ENCODE measurements around the gene DNAH6. TPM values are rescaled to one million over a fixed set of nuclear protein-coding genes. Genes with fewer than 3 reads are reported as not detected.

Gene DNAH6
- total RNA-seq, 2 experiments from 2014 or later = 0.68 to 0.89 TPM

- H3K27ac Mint-ChIP-seq = no peak overlapping the region
- H3K9me3 Mint-ChIP-seq (ENCODE audit: insufficient read depth) = no peaks in the 10 kb centered on the region
- H3K36me3 Mint-ChIP-seq (ENCODE audit: low read depth) = no peaks in the 10 kb centered on the region
- POLR2A ChIA-PET = no interaction called here
- peaks cover 15% of the 10 kb centered on the region for H3K4me1 Mint-ChIP-seq (ENCODE audit: low read depth)
- DNase-seq = no peak
- H3K4me3 Mint-ChIP-seq = no peak overlapping the region
- no peak for ATAC-seq
- no peaks in the 10 kb centered on the region for H3K27me3 Mint-ChIP-seq (ENCODE audit: low read depth)
- CTCF ChIA-PET = no interaction called here
These were observed 157.8 kb downstream of the DNAH6 start for GRCh38 chr2:84674099-84674498.

DNA sequence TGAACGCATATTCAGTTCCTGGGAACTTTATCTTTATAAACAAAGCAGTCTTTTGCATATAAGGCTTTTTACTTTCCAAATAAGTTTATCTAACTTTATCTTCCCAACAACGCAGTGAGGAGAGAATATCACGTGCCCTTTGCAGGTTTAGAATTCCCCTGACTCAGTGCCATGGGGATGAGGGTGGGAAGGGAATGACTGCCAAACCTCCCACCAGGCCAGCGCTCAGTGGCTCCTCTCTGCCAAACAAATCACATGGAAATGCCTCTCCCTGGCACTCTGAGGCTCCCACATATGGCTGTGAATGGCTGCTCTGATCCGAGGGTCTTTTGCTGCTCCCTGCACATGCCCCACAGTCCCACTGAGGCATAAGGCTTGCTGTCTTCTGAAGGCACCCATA lies 158.3 kb downstream of the DNAH6 start:
- H3K27ac Mint-ChIP-seq = no peak overlapping the region
- ChIA-PET CTCF (no interaction called here), POLR2A (no interaction called here)
- no peaks in the 10 kb centered on the region for H3K9me3 Mint-ChIP-seq (ENCODE audit: insufficient read depth)
- peaks cover 15% of the 10 kb centered on the region for H3K4me1 Mint-ChIP-seq (ENCODE audit: low read depth)
- DNase-seq (no peak), ATAC-seq (no peak)
- H3K4me3 Mint-ChIP-seq = no peak overlapping the region
- H3K27me3 Mint-ChIP-seq (ENCODE audit: low read depth) = no peaks in the 10 kb centered on the region
- no peaks in the 10 kb centered on the region for H3K36me3 Mint-ChIP-seq (ENCODE audit: low read depth)

- H3K4me3 Mint-ChIP-seq = no peak overlapping the region
- no peaks in the 10 kb centered on the region for H3K27me3 Mint-ChIP-seq (ENCODE audit: low read depth)
- POLR2A ChIA-PET = no interaction called here
- H3K27ac Mint-ChIP-seq = no peak overlapping the region
- H3K4me1 Mint-ChIP-seq (ENCODE audit: low read depth) = peaks cover 15% of the 10 kb centered on the region
- no peaks in the 10 kb centered on the region for H3K36me3 Mint-ChIP-seq (ENCODE audit: low read depth)
- ATAC-seq = no peak
- no peaks in the 10 kb centered on the region for H3K9me3 Mint-ChIP-seq (ENCODE audit: insufficient read depth)
- no peak for DNase-seq
- CTCF ChIA-PET = no interaction called here
These were observed 160.0 kb downstream of the DNAH6 start for GRCh38 chr2:84676295-84676694.

GRCh38 chr2:84678214-84678613 lies 161.9 kb downstream of the DNAH6 start:
- Mint-ChIP-seq H3K4me3 (no peak overlapping the region), H3K27ac (no peak overlapping the region), H3K4me1 (ENCODE audit: low read depth) (peaks cover 15% of the 10 kb centered on the region), H3K36me3 (ENCODE audit: low read depth) (no peaks in the 10 kb centered on the region), H3K27me3 (ENCODE audit: low read depth) (no peaks in the 10 kb centered on the region), H3K9me3 (ENCODE audit: insufficient read depth) (no peaks in the 10 kb centered on the region)
- DNase-seq (no peak), ATAC-seq (no peak)
- POLR2A ChIA-PET = no interaction called here
- CTCF ChIA-PET = interaction anchor here (0.8 kb wide), 1 partner anchor 63 kb away, joined by 4 read pairs; no protein-coding TSS in a partner anchor

DNA sequence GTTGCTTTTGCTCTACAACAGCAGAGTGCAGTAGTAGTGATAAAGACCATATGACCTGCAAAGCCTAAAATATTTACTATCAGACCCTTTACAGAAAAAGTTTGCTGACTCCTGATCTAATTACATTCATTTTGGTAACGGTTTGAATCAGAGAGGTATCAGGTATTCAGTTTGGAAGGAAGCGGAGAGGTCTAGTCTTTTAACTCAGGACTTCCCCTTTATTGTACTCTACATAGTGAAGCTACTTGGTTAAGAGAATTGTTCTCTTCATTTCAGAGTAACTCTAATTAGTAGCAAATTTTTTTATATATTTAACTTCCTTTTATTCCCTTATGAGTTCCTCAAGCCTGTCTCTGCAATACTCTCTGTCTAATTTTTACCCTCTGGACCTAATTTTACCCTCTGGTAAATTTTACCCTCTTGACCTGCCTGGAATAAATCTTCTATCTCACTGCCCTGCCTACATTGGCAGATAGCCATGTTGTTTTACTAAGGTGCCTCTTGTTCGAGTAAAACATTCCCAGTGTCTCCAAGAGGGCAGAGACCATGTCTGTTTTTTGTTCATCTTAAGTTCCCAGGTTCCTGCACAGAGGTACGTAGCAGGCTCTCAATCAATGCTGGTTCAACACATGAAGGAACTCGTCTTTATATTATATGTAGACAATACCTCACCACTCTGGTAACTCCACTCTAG lies 170.6 kb downstream of the DNAH6 start:
- Mint-ChIP-seq H3K27ac (no peak overlapping the region), H3K27me3 (ENCODE audit: low read depth) (no peaks in the 10 kb centered on the region), H3K36me3 (ENCODE audit: low read depth) (no peaks in the 10 kb centered on the region), H3K4me3 (no peak overlapping the region), H3K9me3 (ENCODE audit: insufficient read depth) (no peaks in the 10 kb centered on the region), H3K4me1 (ENCODE audit: low read depth) (peaks cover 5% of the 10 kb centered on the region)
- ChIA-PET CTCF (interaction anchor here (1.6 kb wide), 1 partner anchor 195 kb away, joined by 4 read pairs; no protein-coding TSS in a partner anchor), POLR2A (no interaction called here)
- DNase-seq = no peak
- ATAC-seq = no peak

GRCh38 chr2:84687498-84688149 lies 171.3 kb downstream of the DNAH6 start:
- ChIA-PET CTCF (interaction anchor here (1.0 to 1.6 kb wide), 2 partner anchors 194 to 238 kb away, joined by 3 to 4 read pairs; no protein-coding TSS in a partner anchor), POLR2A (no interaction called here)
- Mint-ChIP-seq H3K27me3 (ENCODE audit: low read depth) (no peaks in the 10 kb centered on the region), H3K36me3 (ENCODE audit: low read depth) (no peaks in the 10 kb centered on the region), H3K9me3 (ENCODE audit: insufficient read depth) (no peaks in the 10 kb centered on the region), H3K4me3 (no peak overlapping the region), H3K4me1 (ENCODE audit: low read depth) (peaks cover 5% of the 10 kb centered on the region), H3K27ac (no peak overlapping the region)
- DNase-seq (no peak), ATAC-seq (no peak)

DNA sequence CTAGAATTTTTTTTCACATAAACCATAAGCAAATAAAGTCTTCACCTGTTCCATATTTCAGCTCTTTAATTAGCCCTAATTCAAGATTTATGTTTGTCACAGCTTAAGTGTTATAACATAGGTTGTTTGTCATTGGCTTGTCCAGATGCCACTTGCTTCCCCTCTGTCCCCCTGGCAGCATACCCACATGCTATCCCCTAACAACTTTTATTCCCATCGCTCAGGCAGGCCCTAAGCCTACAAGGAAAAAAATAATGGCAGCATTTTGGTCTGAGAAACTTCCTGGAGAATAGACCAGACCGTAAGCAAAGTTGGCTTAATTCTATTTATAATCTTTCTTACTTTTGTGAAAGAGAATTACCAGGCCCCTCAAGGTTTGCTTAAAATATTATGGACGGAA lies 173.9 kb downstream of the DNAH6 start:
- no peak for ATAC-seq
- Mint-ChIP-seq H3K4me3 (no peak overlapping the region), H3K36me3 (ENCODE audit: low read depth) (peaks cover 7% of the 10 kb centered on the region), H3K27ac (no peak overlapping the region), H3K4me1 (ENCODE audit: low read depth) (peaks cover 21% of the 10 kb centered on the region), H3K9me3 (ENCODE audit: insufficient read depth) (no peaks in the 10 kb centered on the region), H3K27me3 (ENCODE audit: low read depth) (no peaks in the 10 kb centered on the region)
- CTCF ChIA-PET = no interaction called here
- POLR2A ChIA-PET = no interaction called here
- no peak for DNase-seq

DNA sequence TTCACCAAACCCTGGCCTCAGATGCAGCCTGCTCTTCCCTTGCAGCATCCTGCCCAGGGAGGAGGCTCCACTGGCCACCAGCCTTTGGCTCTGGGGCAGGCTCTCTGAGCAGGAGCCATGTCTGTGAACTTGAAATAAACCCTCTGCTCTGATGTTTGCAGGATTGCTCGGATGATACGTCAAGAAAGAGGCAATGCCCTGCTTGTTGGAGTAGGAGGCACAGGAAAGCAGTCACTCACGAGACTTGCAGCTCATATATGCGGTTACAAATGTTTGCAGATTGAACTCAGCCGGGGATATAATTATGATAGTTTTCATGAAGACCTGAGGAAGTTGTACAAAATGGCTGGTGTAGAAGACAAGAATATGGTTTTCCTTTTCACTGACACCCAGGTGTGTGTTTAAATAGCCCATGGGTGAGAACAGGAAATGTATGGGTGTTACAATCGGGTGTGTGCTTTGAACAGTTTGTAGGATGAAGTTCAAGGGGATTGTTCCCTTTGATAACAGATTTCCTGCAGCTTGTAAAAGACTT lies 177.9 kb downstream of the DNAH6 start:
- DNase-seq = peak; percentile 40
- H3K27ac Mint-ChIP-seq = peak overlapping the region; percentile 73
- H3K4me3 Mint-ChIP-seq = peak overlapping the region; percentile 14
- ChIA-PET POLR2A (no interaction called here), CTCF (no interaction called here)
- ATAC-seq = peak; percentile 70
- peaks cover 7% of the 10 kb centered on the region for H3K36me3 Mint-ChIP-seq (ENCODE audit: low read depth)
- H3K27me3 Mint-ChIP-seq (ENCODE audit: low read depth) = no peaks in the 10 kb centered on the region
- H3K4me1 Mint-ChIP-seq (ENCODE audit: low read depth) = peaks cover 17% of the 10 kb centered on the region
- no peaks in the 10 kb centered on the region for H3K9me3 Mint-ChIP-seq (ENCODE audit: insufficient read depth)

DNA sequence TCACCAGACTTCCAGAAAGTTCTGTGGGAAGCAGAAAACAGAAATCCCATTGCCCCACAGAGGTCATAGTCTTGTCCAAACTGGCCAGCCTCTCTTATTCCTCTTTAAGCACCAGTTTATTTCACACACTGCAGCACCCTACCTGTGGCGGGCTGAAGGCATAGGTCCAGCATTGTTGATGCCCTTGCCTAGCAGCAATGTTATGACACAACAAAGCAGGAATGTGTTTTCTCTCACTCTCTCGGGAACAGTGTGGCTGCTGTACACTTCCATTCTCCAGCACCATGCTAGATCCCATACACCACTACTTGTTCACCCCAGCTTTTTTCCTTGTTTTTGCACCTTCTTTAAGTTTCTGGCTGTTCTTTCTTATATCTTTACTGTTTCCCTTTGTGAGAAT lies 181.6 kb downstream of the DNAH6 start:
- H3K4me1 Mint-ChIP-seq (ENCODE audit: low read depth) = peaks cover 17% of the 10 kb centered on the region
- no peak overlapping the region for H3K27ac Mint-ChIP-seq
- CTCF ChIA-PET = no interaction called here
- no peaks in the 10 kb centered on the region for H3K27me3 Mint-ChIP-seq (ENCODE audit: low read depth)
- H3K36me3 Mint-ChIP-seq (ENCODE audit: low read depth) = peaks cover 14% of the 10 kb centered on the region
- POLR2A ChIA-PET = no interaction called here
- H3K9me3 Mint-ChIP-seq (ENCODE audit: insufficient read depth) = peaks cover 6% of the 10 kb centered on the region
- DNase-seq = no peak
- ATAC-seq = no peak
- no peak overlapping the region for H3K4me3 Mint-ChIP-seq

GRCh38 chr2:84700006-84700405 lies 183.7 kb downstream of the DNAH6 start:
- no peak overlapping the region for H3K4me3 Mint-ChIP-seq
- no peaks in the 10 kb centered on the region for H3K4me1 Mint-ChIP-seq (ENCODE audit: low read depth)
- POLR2A ChIA-PET = no interaction called here
- ATAC-seq = no peak
- peaks cover 15% of the 10 kb centered on the region for H3K36me3 Mint-ChIP-seq (ENCODE audit: low read depth)
- CTCF ChIA-PET = no interaction called here
- peaks cover 18% of the 10 kb centered on the region for H3K9me3 Mint-ChIP-seq (ENCODE audit: insufficient read depth)
- H3K27me3 Mint-ChIP-seq (ENCODE audit: low read depth) = no peaks in the 10 kb centered on the region
- no peak for DNase-seq
- no peak overlapping the region for H3K27ac Mint-ChIP-seq

GRCh38 chr2:84701880-84702279 lies 185.6 kb downstream of the DNAH6 start:
- DNase-seq (no peak), ATAC-seq (no peak)
- H3K9me3 Mint-ChIP-seq (ENCODE audit: insufficient read depth) = peaks cover 18% of the 10 kb centered on the region
- H3K27ac Mint-ChIP-seq = no peak overlapping the region
- CTCF ChIA-PET = no interaction called here
- POLR2A ChIA-PET = no interaction called here
- H3K27me3 Mint-ChIP-seq (ENCODE audit: low read depth) = no peaks in the 10 kb centered on the region
- no peak overlapping the region for H3K4me3 Mint-ChIP-seq
- peaks cover 15% of the 10 kb centered on the region for H3K36me3 Mint-ChIP-seq (ENCODE audit: low read depth)
- H3K4me1 Mint-ChIP-seq (ENCODE audit: low read depth) = peaks cover 2% of the 10 kb centered on the region

GRCh38 chr2:84702941-84703340 lies 186.6 kb downstream of the DNAH6 start:
- ATAC-seq (no peak), DNase-seq (no peak)
- CTCF ChIA-PET = no interaction called here
- Mint-ChIP-seq H3K27ac (no peak overlapping the region), H3K27me3 (ENCODE audit: low read depth) (no peaks in the 10 kb centered on the region), H3K4me1 (ENCODE audit: low read depth) (peaks cover 2% of the 10 kb centered on the region), H3K9me3 (ENCODE audit: insufficient read depth) (peaks cover 18% of the 10 kb centered on the region), H3K4me3 (no peak overlapping the region), H3K36me3 (ENCODE audit: low read depth) (peaks cover 15% of the 10 kb centered on the region)
- POLR2A ChIA-PET = no interaction called here
